OCI-LY7 (cell line): ENCODE results near the gene TPCN2.

ENCODE experiments used
- EZH2phosphoT487 ChIP-seq: fragments of 200-600 bp; sonication (generic); IDR thresholded peaks from 2 replicates; pipeline ENCODE4 v1.6.1; 2018; ENCODE audit warnings: low read depth, borderline replicate concordance, mild to moderate bottlenecking, mixed run types, antibody characterized with exemption, low read length, moderate library complexity, mixed read lengths
- TF ChIP-seq, protein P1 (sequence below): fragments of 200-600 bp; sonication (generic); conservative IDR thresholded peaks from 2 replicates; pipeline ENCODE4 v1.5.1; 2014; ENCODE audit warnings: mild to moderate bottlenecking, antibody characterized with exemption, low read length, moderate library complexity, mixed read lengths

DNA sequence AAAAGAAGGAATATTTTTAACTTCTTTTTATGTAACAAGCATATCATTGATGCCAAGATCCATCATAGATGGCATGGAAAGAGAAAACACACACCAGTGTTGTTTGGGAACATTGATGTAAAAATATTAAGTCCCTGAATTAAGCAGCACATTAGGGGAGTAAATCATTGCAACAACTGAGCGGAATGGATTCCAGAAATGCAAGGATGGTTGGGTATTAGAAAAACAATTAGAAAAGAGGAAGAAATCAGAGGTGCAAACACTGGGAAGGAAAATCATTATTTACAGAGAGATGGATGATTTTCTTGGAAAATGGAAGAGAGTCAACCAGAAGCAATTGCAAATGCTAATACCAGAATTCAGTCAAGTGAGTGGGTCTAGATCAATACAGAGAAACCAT, 115.1 kb downstream of the TPCN2 start:
- TF ChIP-seq, protein P1, sequence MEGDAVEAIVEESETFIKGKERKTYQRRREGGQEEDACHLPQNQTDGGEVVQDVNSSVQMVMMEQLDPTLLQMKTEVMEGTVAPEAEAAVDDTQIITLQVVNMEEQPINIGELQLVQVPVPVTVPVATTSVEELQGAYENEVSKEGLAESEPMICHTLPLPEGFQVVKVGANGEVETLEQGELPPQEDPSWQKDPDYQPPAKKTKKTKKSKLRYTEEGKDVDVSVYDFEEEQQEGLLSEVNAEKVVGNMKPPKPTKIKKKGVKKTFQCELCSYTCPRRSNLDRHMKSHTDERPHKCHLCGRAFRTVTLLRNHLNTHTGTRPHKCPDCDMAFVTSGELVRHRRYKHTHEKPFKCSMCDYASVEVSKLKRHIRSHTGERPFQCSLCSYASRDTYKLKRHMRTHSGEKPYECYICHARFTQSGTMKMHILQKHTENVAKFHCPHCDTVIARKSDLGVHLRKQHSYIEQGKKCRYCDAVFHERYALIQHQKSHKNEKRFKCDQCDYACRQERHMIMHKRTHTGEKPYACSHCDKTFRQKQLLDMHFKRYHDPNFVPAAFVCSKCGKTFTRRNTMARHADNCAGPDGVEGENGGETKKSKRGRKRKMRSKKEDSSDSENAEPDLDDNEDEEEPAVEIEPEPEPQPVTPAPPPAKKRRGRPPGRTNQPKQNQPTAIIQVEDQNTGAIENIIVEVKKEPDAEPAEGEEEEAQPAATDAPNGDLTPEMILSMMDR = no peak
- no peak for TF ChIP-seq EZH2phosphoT487
